Activated B cell treated with CpG ODN at 0.5 μM for 24 hours (primary cell): ENCODE results near the gene PPM1B. TPM values are rescaled to one million over a fixed set of nuclear protein-coding genes. Genes with fewer than 3 reads are reported as not detected.
A peak's percentile ranks its signal among the peaks of the same experiment; 100 is the strongest.

Source experiments
- ATAC-seq: fragments of 200-7000 bp; cut with Tn5 transposase; one replicate; pipeline ENCODE4 v1.10.0; 2021; ENCODE audit warnings: low read depth, mild to moderate bottlenecking, moderate library complexity
- CTCF ChIA-PET: fragments of 350-600 bp; sonication (Branson Sonifier 250); formaldehyde crosslinking; loops from one replicate; lab custom pipeline; 2021; ENCODE audit warnings: antibody characterized with exemption; lab: Charles Lee
- POLR2A ChIA-PET: fragments of 350-600 bp; sonication (Branson Sonifier 250); formaldehyde crosslinking; loops from one replicate; lab custom pipeline; 2021; ENCODE audit warnings: antibody characterized with exemption; lab: Charles Lee
- DNase-seq: peaks from one replicate; pipeline ENCODE4 v3.0.0; 2022
- H3K27ac Mint-ChIP-seq: one replicate; pipeline ENCODE4 v1.8.0; 2020; ENCODE audit warnings: mixed read lengths
- H3K27me3 Mint-ChIP-seq: one replicate; pipeline ENCODE4 v1.8.0; 2021; ENCODE audit warnings: mixed read lengths
- H3K36me3 Mint-ChIP-seq: one replicate; pipeline ENCODE4 v1.8.0; 2021; ENCODE audit warnings: low read depth, mixed read lengths
- H3K4me1 Mint-ChIP-seq: one replicate; pipeline ENCODE4 v1.8.0; 2021; ENCODE audit warnings: mixed read lengths
- H3K4me3 Mint-ChIP-seq: one replicate; pipeline ENCODE4 v1.8.0; 2020; ENCODE audit warnings: mild to moderate bottlenecking, mixed read lengths
- H3K9me3 Mint-ChIP-seq: one replicate; pipeline ENCODE4 v1.8.0; 2020; ENCODE audit warnings: mixed read lengths
- intact Hi-C: fragments of 100-400 bp; cut with micrococcal nuclease; formaldehyde crosslinking; loops from one replicate; pipeline ENCODE4 v1.15.1; 2024
- total RNA-seq: library from RNA; stranded (reverse); gene quantifications from 2 replicates; pipeline ENCODE4 v1.2.3, GENCODE V29; 2022
- TF ChIP-seq, protein P1 (sequence below): fragments of 200-600 bp; IDR thresholded peaks from one replicate; pipeline ENCODE4 v1.8.0; 2022; ENCODE audit warnings: antibody characterized with exemption, mild to moderate bottlenecking

Gene PPM1B
- total RNA-seq, 1 donor from 2014 or later = 55.2 TPM

DNA sequence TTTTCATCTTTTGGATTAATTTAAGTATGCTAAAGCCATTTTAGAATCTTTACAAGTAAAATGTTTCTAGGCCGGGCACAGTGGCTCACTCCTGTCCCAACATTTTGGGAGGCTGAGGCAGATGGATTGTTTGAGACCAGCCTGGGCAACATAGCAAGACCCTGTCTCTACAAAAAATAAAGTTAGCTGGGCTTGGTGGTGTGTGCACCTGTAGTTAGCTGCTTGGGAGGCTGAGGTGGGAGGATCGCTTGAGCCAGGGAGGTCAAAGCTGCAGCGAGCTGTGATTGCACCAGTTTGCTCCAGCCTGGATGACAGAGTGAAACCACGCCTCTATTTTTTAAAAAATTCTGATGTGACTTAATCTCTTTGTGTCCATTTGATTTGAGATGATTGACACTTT lies 3.9 kb downstream of the PPM1B start:
- peaks cover 26% of the 10 kb centered on the region for H3K36me3 Mint-ChIP-seq
- ATAC-seq (no peak), DNase-seq (no peak)
- ChIA-PET CTCF (no interaction called here), POLR2A (interaction anchor here (1.6 kb wide), 1 partner anchor 14 kb away, joined by 3 read pairs; no protein-coding TSS in a partner anchor)
- no peak overlapping the region for H3K27ac Mint-ChIP-seq
- intact Hi-C loops = no loop called here
- peaks cover 2% of the 10 kb centered on the region for H3K9me3 Mint-ChIP-seq
- H3K4me3 Mint-ChIP-seq = no peak overlapping the region
- peaks cover 74% of the 10 kb centered on the region for H3K4me1 Mint-ChIP-seq
- TF ChIP-seq, protein P1, sequence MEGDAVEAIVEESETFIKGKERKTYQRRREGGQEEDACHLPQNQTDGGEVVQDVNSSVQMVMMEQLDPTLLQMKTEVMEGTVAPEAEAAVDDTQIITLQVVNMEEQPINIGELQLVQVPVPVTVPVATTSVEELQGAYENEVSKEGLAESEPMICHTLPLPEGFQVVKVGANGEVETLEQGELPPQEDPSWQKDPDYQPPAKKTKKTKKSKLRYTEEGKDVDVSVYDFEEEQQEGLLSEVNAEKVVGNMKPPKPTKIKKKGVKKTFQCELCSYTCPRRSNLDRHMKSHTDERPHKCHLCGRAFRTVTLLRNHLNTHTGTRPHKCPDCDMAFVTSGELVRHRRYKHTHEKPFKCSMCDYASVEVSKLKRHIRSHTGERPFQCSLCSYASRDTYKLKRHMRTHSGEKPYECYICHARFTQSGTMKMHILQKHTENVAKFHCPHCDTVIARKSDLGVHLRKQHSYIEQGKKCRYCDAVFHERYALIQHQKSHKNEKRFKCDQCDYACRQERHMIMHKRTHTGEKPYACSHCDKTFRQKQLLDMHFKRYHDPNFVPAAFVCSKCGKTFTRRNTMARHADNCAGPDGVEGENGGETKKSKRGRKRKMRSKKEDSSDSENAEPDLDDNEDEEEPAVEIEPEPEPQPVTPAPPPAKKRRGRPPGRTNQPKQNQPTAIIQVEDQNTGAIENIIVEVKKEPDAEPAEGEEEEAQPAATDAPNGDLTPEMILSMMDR = no peak
- H3K27me3 Mint-ChIP-seq = no peaks in the 10 kb centered on the region

DNA sequence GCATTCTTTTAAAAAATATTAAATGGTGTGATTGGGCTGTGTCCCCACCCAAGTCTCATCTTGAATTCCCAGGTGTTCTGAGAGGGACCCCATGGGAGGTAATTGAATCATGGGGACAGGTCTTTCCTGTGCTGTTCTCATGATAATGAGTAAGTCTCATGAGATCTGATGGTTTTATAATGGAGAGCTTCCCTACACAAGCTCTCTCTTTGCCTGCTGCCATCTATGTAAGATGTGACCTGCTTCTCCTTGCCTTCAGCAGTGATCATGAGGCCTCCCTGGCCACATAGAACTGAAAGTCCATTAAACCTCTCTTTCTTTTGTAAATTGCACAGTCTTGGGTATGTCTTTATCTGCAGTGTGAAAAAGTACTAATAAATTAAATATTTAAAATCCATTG lies 10.3 kb downstream of the PPM1B start:
- TF ChIP-seq, protein P1 = no peak
- ChIA-PET POLR2A (no interaction called here), CTCF (no interaction called here)
- no peaks in the 10 kb centered on the region for H3K9me3 Mint-ChIP-seq
- peaks cover 46% of the 10 kb centered on the region for H3K36me3 Mint-ChIP-seq
- DNase-seq = no peak
- intact Hi-C loops = no loop called here
- no peak overlapping the region for H3K27ac Mint-ChIP-seq
- H3K4me3 Mint-ChIP-seq = no peak overlapping the region
- no peaks in the 10 kb centered on the region for H3K27me3 Mint-ChIP-seq
- peaks cover 69% of the 10 kb centered on the region for H3K4me1 Mint-ChIP-seq
- no peak for ATAC-seq

DNA sequence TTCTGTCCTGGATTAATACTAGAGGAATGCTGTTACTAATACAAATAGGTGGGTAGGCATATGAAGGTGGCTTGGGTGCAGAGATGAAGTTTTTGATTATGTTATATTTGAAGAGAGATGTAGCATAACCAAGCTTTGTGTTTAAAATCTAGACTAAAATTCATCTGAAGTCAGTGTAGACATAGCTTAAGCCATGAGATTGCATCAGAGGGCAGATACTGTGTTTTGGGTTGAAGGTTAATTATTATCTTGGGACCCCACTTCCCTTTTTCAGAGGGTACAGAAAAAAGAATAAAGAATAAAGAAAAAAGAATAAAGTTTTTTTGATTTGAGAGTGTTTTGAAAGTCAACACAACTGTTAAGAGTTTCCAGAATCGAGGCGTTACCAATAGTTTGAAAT lies 13.0 kb downstream of the PPM1B start:
- H3K27me3 Mint-ChIP-seq = no peaks in the 10 kb centered on the region
- DNase-seq = no peak
- H3K36me3 Mint-ChIP-seq = peaks cover 35% of the 10 kb centered on the region
- ATAC-seq = peak; percentile 75
- TF ChIP-seq, protein P1 = no peak
- peak overlapping the region; percentile 42 for H3K27ac Mint-ChIP-seq
- H3K4me3 Mint-ChIP-seq = peak overlapping the region; percentile 36
- intact Hi-C loops = loop anchor here (1.0 kb wide), 1 partner anchor 12 kb away; no protein-coding TSS in a partner anchor
- ChIA-PET CTCF (no interaction called here), POLR2A (interaction anchor here (1.2 to 2.4 kb wide), 3 partner anchors 10 to 13 kb away, joined by 3 to 17 read pairs (median 5); partner anchors contain the start of gene PPM1B)
- peaks cover 71% of the 10 kb centered on the region for H3K4me1 Mint-ChIP-seq
- no peaks in the 10 kb centered on the region for H3K9me3 Mint-ChIP-seq

DNA sequence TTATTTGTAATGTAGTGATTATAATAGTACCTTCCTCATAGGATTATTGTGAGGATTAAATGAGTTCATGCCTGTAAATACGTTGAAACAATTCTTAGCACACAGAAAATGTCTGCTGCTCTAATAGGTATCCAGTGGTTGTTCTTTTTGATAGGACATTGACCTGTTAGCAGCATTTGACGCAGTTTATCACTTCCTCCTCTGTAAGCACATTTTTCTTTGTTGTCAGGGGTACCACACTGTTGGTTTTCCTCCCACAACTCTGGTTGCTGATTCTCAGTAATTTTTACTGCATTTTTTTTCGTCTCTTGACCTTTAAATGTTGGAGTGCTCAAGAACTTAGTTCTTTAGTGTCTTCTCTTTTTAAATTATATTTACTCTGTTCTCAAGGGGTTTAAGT lies 15.4 kb downstream of the PPM1B start:
- intact Hi-C loops = no loop called here
- Mint-ChIP-seq H3K4me3 (no peak overlapping the region), H3K27me3 (no peaks in the 10 kb centered on the region), H3K4me1 (peaks cover 84% of the 10 kb centered on the region), H3K9me3 (no peaks in the 10 kb centered on the region), H3K27ac (peak overlapping the region; percentile 8), H3K36me3 (peaks cover 32% of the 10 kb centered on the region)
- ChIA-PET POLR2A (no interaction called here), CTCF (no interaction called here)
- no peak for DNase-seq
- TF ChIP-seq, protein P1 = no peak
- peak; percentile 49 for ATAC-seq

DNA sequence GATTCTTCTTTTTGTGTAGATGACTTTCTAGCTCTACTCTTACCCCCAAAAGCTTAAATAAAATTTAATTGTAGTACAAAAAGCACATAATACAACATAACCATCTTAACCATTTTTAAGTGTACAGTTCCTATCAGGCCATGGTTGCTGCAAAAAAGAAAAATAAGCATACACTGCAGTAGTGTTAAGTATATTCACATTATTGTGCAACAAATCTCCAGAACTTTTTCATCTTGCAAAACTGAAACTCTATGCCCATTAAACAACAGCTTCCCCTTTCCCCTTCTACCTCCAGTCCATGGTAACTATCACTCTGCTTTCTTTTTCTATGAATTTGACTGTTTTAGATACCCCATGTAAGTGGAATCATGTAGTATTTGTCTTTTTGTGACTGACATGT lies 18.1 kb downstream of the PPM1B start:
- peak overlapping the region; percentile 62 for H3K27ac Mint-ChIP-seq
- TF ChIP-seq, protein P1 = no peak
- no peaks in the 10 kb centered on the region for H3K27me3 Mint-ChIP-seq
- peaks cover 90% of the 10 kb centered on the region for H3K4me1 Mint-ChIP-seq
- POLR2A ChIA-PET = interaction anchor here (1.3 kb wide), 1 partner anchor 15 kb away, joined by 3 read pairs; no protein-coding TSS in a partner anchor
- intact Hi-C loops = no loop called here
- CTCF ChIA-PET = no interaction called here
- peaks cover 25% of the 10 kb centered on the region for H3K36me3 Mint-ChIP-seq
- H3K9me3 Mint-ChIP-seq = no peaks in the 10 kb centered on the region
- DNase-seq = no peak
- peak; percentile 21 for ATAC-seq
- no peak overlapping the region for H3K4me3 Mint-ChIP-seq
